GM12878 (cell line): ENCODE measurements around the gene HSD11B1L. TPM values are rescaled to one million over a fixed set of nuclear protein-coding genes. Genes with fewer than 3 reads are reported as not detected.

Source experiments
- ATAC-seq: fragments of 200-7000 bp; cut with Tn5 transposase; 3 replicates; pipeline ENCODE4 v1.9.1; 2020; ENCODE audit warnings: mild to moderate bottlenecking, moderate library complexity
- BruUV-seq: library from RNA; stranded (reverse); fragments of 400-500 nt; replicated peaks from 2 replicates; lab custom pipeline; 2021; lab: Mats Ljungman, UMichigan
- CTCF ChIA-PET: fragments of 300-600 bp; sonication (Branson Sonifier 250); formaldehyde crosslinking; extraction: SDS; loops from one replicate; lab custom pipeline; 2021; ENCODE audit warnings: inconsistent platforms; lab: Yijun Ruan, JAX
- POLR2A ChIA-PET: fragments of 350-600 bp; formaldehyde crosslinking; extraction: SDS; loops from one replicate; lab custom pipeline; 2021; ENCODE audit warnings: inconsistent platforms; lab: Charles Lee
- RAD21 ChIA-PET: fragments of 300-600 bp; sonication (Branson Sonifier 250); formaldehyde crosslinking; loops from one replicate; lab custom pipeline; 2023; ENCODE audit warnings: antibody characterized with exemption; ENCODE audit not compliant: unreplicated experiment; lab: Charles Lee
- SMC1A ChIA-PET: fragments of 300-600 bp; sonication (Branson Sonifier 250); formaldehyde crosslinking; loops from one replicate; lab custom pipeline; 2023; ENCODE audit not compliant: unreplicated experiment, uncharacterized antibody; lab: Charles Lee
- DNase-seq: peaks from one replicate; pipeline ENCODE4 v3.0.0-alpha.2; 2011; ENCODE audit warnings: low read depth, low spot score
- FAIRE-seq: peaks from 3 replicates; lab custom pipeline; 2011; peaks lifted over from hg19 to GRCh38; lab: Jason Lieb, UNC
- H2AFZ ChIP-seq: 2 replicates; pipeline ENCODE4 v1.6.0; 2011; ENCODE audit warnings: low read depth, low read length, control low read depth; ENCODE audit not compliant: control insufficient read depth
- H3K27ac ChIP-seq: 2 replicates; pipeline ENCODE4 v1.5.1; 2011; ENCODE audit warnings: control low read depth; ENCODE audit not compliant: control insufficient read depth, insufficient read depth
- H3K27me3 ChIP-seq, 2 experiments: replicated peaks in 1 of 2; 2 replicates each; pipeline versions ENCODE4 v1.6.0 to v1.6.1; 2011; ENCODE audit warnings: low read length in 1 of 2; ENCODE audit not compliant: control insufficient read depth in 2 of 2, insufficient read depth in 2 of 2
- H3K36me3 ChIP-seq, 2 experiments: 2 replicates each; pipeline ENCODE4 v1.5.1; 2011; ENCODE audit warnings: low read length in 1 of 2; ENCODE audit not compliant: control insufficient read depth in 2 of 2, insufficient read depth in 2 of 2
- H3K4me1 ChIP-seq: 2 replicates; pipeline ENCODE4 v1.6.1; 2011; ENCODE audit warnings: mild to moderate bottlenecking, low read length, moderate library complexity, mixed read lengths; ENCODE audit not compliant: control insufficient read depth, insufficient read depth
- H3K4me2 ChIP-seq: 2 replicates; pipeline ENCODE4 v1.6.0; 2011; ENCODE audit warnings: control low read depth; ENCODE audit not compliant: control insufficient read depth, insufficient read depth
- H3K4me3 ChIP-seq: fragments of 200-600 bp; sonication (generic); 2 replicates; pipeline ENCODE4 v1.5.1; 2016
- H3K79me2 ChIP-seq: 2 replicates; pipeline ENCODE4 v1.6.0; 2011; ENCODE audit warnings: low read length; ENCODE audit not compliant: control insufficient read depth, insufficient read depth
- H3K9ac ChIP-seq: 2 replicates; pipeline ENCODE4 v1.8.0; 2011; ENCODE audit warnings: low read length, control low read depth, mixed read lengths; ENCODE audit not compliant: control insufficient read depth, insufficient read depth
- H3K9me3 ChIP-seq: replicated peaks from 3 replicates; pipeline ENCODE4 v1.5.1; 2011; ENCODE audit warnings: mild to moderate bottlenecking, low read length; ENCODE audit not compliant: control insufficient read depth, insufficient read depth
- H4K20me1 ChIP-seq: 2 replicates; pipeline ENCODE4 v1.6.0; 2011; ENCODE audit not compliant: control insufficient read depth, insufficient read depth
- CBFB ChIP-seq: IDR thresholded peaks from 2 replicates; pipeline ENCODE4 v1.6.1; 2016; ENCODE audit warnings: antibody characterized with exemption, low read depth
- E2F8 ChIP-seq: fragments of 450-650 bp; IDR thresholded peaks from 2 replicates; pipeline ENCODE4 v1.6.1; 2018; ENCODE audit warnings: mild to moderate bottlenecking, low read depth, moderate library complexity; ENCODE audit not compliant: partially characterized antibody
- HCFC1 ChIP-seq: fragments of 150-350 bp; IDR thresholded peaks from 2 replicates; pipeline ENCODE4 v1.6.1; 2014; ENCODE audit warnings: low read length
- NR2F1 ChIP-seq: fragments of 450-650 bp; conservative IDR thresholded peaks from 2 replicates; pipeline ENCODE4 v1.6.1; 2017; ENCODE audit warnings: mild to moderate bottlenecking
- POLR2A ChIP-seq: IDR thresholded peaks from 2 replicates; pipeline ENCODE4 v1.6.1; 2011; ENCODE audit warnings: low read depth, mild to moderate bottlenecking, low read length
- POLR2AphosphoS5 ChIP-seq: IDR thresholded peaks from 2 replicates; pipeline ENCODE4 v1.6.1; 2011; ENCODE audit warnings: mild to moderate bottlenecking, low read length, inconsistent platforms
- SMAD5 ChIP-seq: IDR thresholded peaks from 2 replicates; pipeline ENCODE4 v1.6.1; 2016; ENCODE audit warnings: antibody characterized with exemption, low read depth
- ZBED1 ChIP-seq: IDR thresholded peaks from 2 replicates; pipeline ENCODE4 v1.6.1; 2016; ENCODE audit warnings: borderline replicate concordance
- ZNF217 ChIP-seq: fragments of 450-650 bp; IDR thresholded peaks from 2 replicates; pipeline ENCODE4 v1.6.1; 2017; ENCODE audit warnings: antibody characterized with exemption, mild to moderate bottlenecking
- WGBS: methylation state at CpG from one replicate; pipeline ENCODE4 v1.1.6; 2016; ENCODE audit warnings: low lambda C conversion rate; ENCODE audit not compliant: insufficient replicate concordance, insufficient coverage; ENCODE audit errors: missing lambda C conversion rate; 5-methylcytosine and 5-hydroxymethylcytosine counted together
- in situ Hi-C: fragments of 300-500 bp; cut with MboI; formaldehyde crosslinking; loops from 9 replicates; pipeline ENCODE4 v1.14.3; 2018; ENCODE audit warnings: mixed read lengths
- intact Hi-C: fragments of 100-400 bp; cut with micrococcal nuclease; formaldehyde crosslinking; loops from one replicate; pipeline ENCODE4 v1.14.2; 2022; ENCODE audit not compliant: unreplicated experiment
- polyA plus RNA-seq, 11 experiments: library from polyadenylated mRNA; depleted of rRNA in 4 of 11; unstranded in 6 of 11; stranded (reverse) in 5 of 11; fragments of >200 nt; fragmentation: Nextera tagmentation in 4 of 11; fragmentation: Illumina TruSeq in 1 of 11; extraction: Ambion mirVana in 4 of 11; extraction: Trizol in 1 of 11; gene quantifications; 1 replicate in 1 of 11; 2 replicates in 10 of 11; pipeline versions ENCODE4 v1.2.1 to v1.2.3, GENCODE V29; 2011 to 2016; ENCODE audit warnings: inconsistent platforms in 2 of 11, missing spikeins in 2 of 11, low read depth in 1 of 11
- total RNA-seq, 4 experiments: library from RNA; depleted of rRNA in 3 of 4; stranded (reverse); fragments of >200 nt in 3 of 4; fragmentation: Illumina TruSeq in 1 of 4; extraction: Trizol in 1 of 4; gene quantifications; 2 replicates each; pipeline versions ENCODE4 v1.2.1 to v1.2.3, GENCODE V29; 2013 to 2021

Gene HSD11B1L
- total and polyA plus RNA-seq, 10 of the 15 experiments (the other 5 are each of a cell fraction or from before 2014, with no cell fraction given) = 0.29 to 1.8 (median 1.1) TPM; not detected in 1

DNA sequence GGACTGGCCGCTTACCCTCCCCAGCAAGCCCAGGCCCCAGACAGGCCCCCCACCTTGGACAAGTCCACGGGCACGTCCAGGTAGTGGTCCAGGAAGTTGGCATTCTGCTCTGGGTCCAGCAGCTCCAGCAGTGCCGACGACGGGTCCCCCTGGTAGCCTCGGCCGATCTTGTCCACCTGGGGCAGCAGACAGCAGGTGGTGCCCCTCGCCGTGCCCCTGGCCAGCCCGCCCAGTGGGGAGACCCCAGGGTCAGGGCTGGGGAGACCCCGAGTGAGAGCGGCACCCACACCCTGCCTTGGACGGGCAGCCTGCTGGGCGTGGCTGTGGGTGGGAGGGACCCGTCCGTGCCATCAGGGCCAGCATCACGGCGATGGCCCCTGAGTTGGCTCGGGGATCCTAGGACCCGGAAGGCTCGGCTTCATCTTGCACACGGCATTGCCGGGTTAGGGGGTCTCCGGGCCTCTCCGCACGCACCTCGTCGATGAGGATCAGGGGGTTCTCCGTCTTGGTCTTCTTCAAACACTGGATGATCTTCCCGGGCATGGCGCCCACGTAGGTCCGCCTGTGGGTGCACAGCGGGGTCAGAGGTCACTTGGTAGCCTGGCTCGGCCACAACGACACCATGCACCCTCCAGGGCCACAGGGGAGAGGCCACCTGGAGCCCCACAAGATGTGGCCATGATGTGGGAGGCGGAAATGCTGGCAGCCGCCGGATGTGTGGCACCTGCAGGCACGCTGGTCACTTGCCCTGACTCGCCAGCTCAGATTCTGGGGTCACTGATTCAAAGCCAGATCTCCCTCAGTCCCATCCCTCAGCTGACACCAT lies 15.6 kb downstream of the HSD11B1L start:
- no peaks in the 10 kb centered on the region for H3K27me3 ChIP-seq
- no TSS peak for BruUV-seq
- POLR2A ChIA-PET = interaction anchor here (0.6 kb wide), 1 partner anchor 451 kb away, joined by 4 read pairs; no protein-coding TSS in a partner anchor
- intact Hi-C loops = no loop called here
- no peaks in the 10 kb centered on the region for H3K9me3 ChIP-seq
- no peak for FAIRE-seq
- peak; percentile 54 for TF ChIP-seq POLR2A
- TF ChIP-seq CBFB = 0 out of 2 replicates have a peak, but pooled peaks have one; percentile 22
- peak; percentile 16; the same call in 1 of the 2 replicates for TF ChIP-seq POLR2AphosphoS5
- no peak for TF ChIP-seq ZNF217
- TF ChIP-seq SMAD5 = 0 out of 2 replicates have a peak, but pooled peaks have one; percentile 56
- TF ChIP-seq ZBED1 = peak; percentile 45; the same call in 1 of the 2 replicates
- TF ChIP-seq E2F8 = no peak
- 0 out of 2 replicates have a peak, but pooled peaks have one; percentile 43 for TF ChIP-seq NR2F1
- no peak for TF ChIP-seq HCFC1
- TF ChIP-seq, all 136 proteins: peak for 6
- ATAC-seq = no peak
- ChIA-PET RAD21 (no interaction called here), CTCF (no interaction called here), SMC1A (no interaction called here)
- Histone ChIP-seq H3K27ac (no peak overlapping the region), H2AFZ (no peak overlapping the region), H3K79me2 (peaks cover 32% of the 10 kb centered on the region), H4K20me1 (no peaks in the 10 kb centered on the region; the same call in 1 of the 2 replicates), H3K4me2 (no peak overlapping the region), H3K4me3 (no peak overlapping the region), H3K4me1 (peaks cover 10% of the 10 kb centered on the region), H3K9ac (no peak overlapping the region), H3K36me3 (peaks cover 17 to 68% of the 10 kb centered on the region in 2 experiments)
- in situ Hi-C loops = no loop called here
- WGBS = 94% methylated on average over 42 of the region's 42 CpGs
- DNase-seq = no peak
